HG03175 (cell line): ENCODE results near the gene TUT1.

ENCODE experiments used
- ATAC-seq: cut with Tn5 transposase; IDR thresholded peaks from one replicate; pipeline ENCODE4 v1.9.1; 2021; ENCODE audit warnings: mild to moderate bottlenecking, moderate library complexity; ENCODE audit not compliant: unreplicated experiment

TUT1 gene

GRCh38 chr11:62544581-62545436 is 46.5 kb downstream of the TUT1 start:
- no peak for ATAC-seq

DNA sequence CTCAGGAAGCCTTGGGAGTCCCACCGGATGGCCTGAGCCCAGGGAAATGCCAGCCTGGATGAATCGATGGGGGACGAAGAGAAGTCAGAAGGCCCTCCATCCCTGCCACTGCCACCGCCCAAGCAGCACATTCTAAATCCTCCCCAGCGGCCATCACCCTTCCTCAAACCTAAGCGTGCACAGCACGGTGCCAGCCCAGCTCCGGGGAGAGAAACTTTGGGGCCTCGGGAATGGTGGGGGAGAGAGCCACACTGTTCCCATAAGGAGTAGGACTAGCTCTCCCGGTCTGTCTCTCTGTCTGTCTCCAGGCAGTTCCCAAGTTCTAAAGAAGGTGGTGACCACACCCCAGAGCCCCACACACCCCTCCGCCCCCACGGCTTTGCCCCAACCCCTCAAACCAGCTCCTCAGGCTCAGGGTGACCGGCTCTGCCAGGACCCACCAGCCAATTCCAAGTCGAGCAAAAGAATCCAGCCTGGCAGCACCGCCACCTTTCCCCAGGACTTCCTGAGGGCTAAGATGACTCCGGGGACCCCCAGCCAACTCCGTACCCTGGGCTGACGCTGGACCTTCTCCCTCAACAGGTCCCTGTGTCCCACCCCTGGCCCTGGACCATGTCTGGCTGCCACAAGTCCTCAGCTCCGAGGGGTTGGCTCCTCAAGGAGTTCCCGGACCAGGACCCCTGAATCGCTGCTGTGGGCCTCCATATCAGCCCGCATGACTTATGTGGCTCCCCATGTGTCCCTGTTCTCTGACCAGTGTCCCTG is 47.5 kb downstream of the TUT1 start:
- no peak for ATAC-seq

DNA sequence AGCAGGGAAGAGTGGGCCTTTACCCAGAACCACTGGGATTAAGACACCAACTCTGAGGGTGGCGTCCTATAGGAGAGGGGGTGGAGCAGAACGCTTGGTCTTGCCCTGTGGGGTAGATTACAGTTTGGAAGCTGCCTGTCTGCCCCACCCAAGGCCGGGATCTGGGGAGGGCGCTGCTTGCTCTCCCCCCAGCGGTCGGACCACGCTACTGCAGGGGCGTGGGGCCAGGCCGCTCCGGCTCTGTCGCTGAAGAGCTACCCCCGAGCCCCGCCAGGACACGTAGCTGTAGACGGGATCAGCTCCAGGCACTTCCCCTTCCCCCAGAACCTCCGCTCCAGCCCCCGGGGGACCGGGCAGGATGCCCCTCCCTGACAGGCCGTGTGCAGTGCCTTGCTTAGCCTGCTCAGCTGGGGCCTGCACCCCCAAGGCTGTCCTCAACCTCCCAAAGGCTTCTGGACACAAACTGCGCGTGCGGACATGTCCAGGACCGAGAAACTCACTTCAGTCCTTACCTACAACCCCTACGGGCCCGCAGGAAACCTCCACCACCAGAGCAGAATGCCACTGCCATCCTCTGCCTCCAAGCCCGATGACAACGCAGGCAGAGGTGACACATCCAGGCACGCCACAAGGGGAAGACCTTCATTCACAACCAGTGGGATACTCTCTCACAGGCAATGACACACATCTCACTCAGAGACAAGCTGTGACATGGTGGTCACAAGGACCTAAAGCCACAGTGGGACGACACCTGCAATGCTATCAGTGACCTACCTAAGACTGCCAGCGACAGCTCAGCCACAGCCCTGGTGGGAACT is 48.4 kb downstream of the TUT1 start:
- no peak for ATAC-seq

- ATAC-seq, result no peak
Measured at GRCh38 chr11:62542111-62542745, 49.1 kb downstream of the TUT1 start.

GRCh38 chr11:62540804-62541701 is 50.3 kb downstream of the TUT1 start:
- peak; percentile 55 for ATAC-seq

DNA sequence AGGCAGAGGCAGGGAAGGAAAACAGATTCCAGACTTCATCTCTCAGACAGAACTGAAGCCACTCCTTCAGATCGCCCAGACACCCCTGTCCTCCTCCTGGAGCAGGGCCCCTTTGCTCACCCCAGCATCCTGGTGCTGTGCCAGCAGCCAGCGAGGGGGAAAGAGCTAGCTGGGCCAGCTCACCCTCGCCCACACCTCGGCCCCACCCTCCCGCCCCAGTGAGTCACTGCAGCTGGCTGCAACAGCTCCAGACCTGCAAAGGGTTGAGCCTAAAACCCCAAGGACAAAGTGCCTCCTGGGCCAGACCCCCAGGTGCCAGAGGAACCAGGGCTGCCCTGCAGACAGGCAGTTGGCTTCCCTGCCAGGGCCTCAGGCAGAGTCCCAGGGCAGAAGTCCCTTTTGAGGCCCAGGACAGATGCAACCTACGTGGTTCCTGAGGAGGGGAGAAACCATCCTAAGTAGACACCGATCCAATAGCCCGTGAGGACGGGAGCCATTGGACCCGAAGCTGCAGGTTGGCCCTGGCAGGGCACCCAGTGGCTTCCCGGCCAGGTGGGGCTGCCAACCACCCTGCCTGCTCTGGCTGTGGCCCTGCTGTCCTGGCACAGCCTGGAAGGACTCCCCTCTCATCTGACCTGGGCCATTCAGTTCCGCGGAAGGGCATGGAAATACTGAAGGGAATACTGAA is 51.9 kb downstream of the TUT1 start:
- no peak for ATAC-seq

GRCh38 chr11:62538470-62539237 is 52.7 kb downstream of the TUT1 start:
- ATAC-seq, result no peak

GRCh38 chr11:62536301-62536957 is 54.9 kb downstream of the TUT1 start:
- no peak for ATAC-seq

DNA sequence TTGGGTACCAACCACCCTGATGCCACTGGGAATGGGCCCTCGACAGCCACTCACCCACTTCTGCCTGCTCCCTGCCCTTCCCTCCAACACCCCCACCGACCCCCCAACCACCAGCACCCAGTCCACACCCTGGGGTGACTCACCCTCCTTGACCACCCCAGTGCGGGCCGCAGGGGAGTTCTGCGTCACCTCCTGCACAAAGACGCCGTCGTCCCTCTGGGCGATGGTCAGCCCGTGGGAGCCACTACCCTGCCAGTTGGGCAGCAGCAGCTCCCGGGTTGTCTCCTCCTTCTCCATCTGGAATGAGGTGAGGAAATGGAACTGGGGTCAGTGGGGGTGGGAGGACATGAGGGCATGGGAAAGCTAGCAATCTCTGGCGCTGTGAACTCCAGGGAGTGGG is 55.5 kb downstream of the TUT1 start:
- no peak for ATAC-seq

DNA sequence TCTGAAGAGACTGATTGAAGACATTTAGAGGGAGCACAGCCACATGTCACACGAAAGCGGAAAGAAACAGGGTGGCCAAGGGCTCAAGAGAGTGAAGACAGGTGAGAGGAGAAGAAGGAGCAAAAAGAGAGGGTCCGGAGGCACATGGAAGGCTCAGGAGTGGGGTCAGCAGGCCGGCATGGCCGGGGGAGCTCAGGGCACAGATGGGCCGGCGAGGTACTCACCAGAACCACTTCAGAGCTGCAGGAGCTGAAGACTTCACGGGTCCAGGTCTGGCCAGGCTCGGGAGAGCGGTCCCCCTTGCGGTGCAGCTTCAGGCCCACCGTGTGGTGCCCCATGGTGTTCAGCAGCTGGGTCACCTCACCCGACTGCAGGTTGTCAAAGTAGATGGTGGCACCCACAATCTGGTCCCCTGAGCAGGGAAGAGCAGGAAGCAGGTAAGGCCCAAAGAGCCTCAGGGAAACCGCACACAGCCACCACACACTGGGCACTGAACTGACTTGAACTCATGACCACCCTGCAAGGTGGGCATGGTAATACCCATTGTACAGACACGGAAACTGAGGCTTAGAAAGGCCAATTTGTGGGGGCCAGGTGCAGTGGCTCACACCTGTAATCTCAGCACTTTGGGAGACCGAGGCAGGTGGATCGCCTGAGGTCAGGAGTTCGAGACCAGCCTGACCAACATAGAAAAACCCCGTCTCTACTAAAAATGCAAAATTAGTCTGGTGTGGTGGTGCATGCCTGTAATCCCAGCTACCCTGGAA is 56.4 kb downstream of the TUT1 start:
- no peak for ATAC-seq

DNA sequence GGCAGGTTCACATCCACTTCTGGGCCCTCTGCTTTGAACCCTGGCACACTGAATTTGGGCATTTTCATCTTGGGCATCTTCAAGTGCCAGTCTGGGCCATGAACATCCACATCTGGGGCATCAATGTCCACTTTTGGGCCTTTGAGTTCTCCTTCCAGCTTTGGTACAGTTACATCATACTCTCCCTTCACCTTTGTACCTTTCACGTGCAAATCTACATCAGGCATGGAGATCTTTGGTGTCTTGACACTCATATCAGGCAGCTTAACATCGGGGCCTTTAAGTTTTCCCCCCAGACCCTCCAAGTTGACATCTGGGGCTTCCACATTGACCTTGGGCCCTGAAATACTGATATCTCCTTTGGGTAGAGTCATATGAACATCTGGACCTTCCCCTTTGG is 59.2 kb downstream of the TUT1 start:
- ATAC-seq, result no peak
